GM18507 (cell line): ENCODE results near the gene FARP1.

Source experiments
- DNase-seq: peaks from one replicate; pipeline ENCODE4 v3.0.0; 2011; ENCODE audit warnings: low read depth; ENCODE audit not compliant: insufficient read length; ENCODE audit errors: extremely low spot score
- FAIRE-seq: peaks from 2 replicates; lab custom pipeline; 2011; peaks lifted over from hg19 to GRCh38; lab: Jason Lieb, UNC

The FARP1 gene

GRCh38 chr13:98493042-98493712 lies 350.3 kb downstream of the FARP1 start:
- FAIRE-seq, result no peak
- no peak for DNase-seq

- DNase-seq (no peak), FAIRE-seq (no peak)
Observed at GRCh38 chr13:98494769-98495168, 351.9 kb downstream of the FARP1 start.

DNA sequence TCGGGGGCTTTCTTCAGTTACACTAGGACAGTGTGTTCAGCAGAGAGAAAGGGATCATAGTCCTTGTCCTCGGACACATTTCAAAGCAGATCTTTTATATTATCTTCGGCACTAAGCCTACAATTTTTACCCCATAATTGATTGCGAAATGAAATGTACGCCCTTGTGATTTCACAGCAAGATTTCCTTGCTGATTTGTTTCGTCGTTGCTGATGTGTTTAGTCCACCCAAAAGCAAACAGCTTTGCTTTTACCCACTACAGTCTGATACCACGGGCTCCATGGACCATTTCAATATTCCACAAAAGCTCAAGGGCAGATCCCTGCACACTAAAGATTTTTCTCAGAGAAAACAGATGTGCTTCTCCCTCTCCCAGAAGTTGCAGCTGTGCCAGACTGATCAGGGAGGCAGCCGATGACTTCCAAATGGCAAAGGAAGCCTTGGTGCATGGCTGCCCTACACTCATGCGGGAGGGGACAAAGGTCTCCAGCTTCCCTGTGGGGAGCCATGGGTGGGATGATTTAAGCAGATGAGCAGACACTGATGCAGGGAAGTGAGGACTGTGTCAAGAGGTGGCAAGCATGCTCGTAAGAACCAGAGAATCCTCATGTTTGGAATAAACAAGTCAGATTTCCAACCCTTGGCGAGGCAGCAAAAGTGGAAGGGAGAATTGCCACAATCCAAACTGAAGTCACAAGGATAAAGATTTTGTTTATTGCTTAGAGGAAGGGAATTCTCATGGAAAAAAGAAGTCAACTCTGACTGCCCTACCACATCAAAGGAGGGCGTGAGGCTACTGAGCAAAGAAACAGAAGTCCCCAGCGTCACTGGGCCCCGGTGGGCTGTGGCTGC lies 353.0 kb downstream of the FARP1 start:
- DNase-seq, result no peak
- no peak for FAIRE-seq

GRCh38 chr13:98496479-98496791 lies 353.5 kb downstream of the FARP1 start:
- FAIRE-seq (no peak), DNase-seq (no peak)

DNA sequence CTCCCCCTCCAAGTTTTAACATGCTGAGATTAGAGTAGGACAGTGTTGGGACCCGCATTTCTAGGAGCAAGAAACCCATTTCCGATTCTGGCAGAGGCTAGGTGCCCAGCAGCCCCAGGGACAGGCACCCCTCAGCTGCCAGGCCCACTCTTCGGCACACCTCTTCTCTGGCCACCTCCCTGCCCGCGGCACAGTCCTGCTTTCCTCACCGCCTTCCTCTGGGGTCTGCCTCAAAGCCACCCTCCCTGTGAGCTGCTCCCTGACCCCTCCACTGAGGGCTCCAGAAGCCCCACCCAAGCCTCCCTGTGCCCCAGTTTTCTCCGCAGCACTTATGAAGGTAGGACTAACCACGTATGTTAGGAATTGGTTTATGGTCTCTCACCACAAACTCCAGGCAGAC lies 354.1 kb downstream of the FARP1 start:
- DNase-seq (no peak), FAIRE-seq (no peak)

DNA sequence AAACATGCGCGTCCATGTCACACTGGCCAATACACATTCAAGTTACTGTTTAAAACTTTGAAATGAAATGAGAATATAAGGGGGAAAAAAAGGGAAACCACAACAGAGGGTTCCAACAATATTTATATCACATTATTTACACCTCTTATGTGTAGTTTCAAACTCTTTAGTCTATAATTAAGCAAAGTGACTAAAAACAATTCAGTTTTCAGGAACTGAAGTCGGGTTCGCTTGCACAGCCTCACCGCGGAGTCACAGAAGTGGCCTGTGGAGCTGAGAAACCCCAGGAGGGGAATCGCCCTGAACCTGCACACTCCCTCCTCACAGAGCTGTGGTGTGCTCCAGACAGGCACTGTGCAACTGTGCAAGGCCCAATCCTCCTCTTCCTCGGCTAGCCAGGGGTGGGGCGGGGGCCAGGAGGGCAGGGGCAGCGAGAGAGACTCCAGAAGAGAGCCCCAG lies 358.1 kb downstream of the FARP1 start:
- DNase-seq (no peak), FAIRE-seq (peak; percentile 76)

DNA sequence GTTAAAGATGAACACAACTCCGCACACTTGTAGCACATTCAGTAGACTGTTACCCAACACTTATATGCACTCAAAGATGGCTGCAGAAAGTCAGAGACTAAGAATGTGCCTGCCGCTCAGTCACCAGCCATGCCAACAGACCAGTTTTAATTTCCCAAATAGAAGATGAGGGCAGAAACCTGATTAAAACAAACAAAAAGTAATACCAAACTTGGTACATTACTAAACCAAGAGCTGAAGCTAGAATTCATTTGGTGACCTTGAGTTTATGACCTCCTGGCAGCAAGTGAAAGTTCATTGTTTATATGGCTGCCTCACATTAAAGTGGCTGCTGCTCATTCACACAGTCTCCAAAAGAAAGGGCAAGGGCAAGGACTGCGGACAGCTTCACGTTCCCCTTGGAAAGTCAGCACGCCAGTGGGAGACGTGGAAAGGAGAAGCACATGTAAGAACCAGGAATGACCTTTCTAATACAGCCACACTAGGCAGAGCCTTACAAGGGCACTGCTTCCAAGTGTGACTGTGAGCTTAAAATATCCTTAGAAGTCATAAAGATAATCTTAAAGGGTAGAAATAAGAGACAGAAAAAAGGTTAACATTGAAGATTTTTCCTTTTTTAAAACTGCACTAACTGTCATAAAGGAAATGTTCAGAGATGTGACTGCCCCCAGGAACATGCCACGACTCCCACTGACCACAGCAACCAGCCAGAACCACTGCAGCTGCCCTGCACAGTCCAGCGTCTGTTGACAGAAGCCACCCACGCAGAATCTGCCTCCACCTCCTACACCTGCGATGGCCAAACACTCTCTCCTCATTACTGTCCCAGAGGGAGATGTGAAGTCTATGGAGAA lies 360.5 kb downstream of the FARP1 start:
- no peak for DNase-seq
- FAIRE-seq, result no peak

- DNase-seq (no peak), FAIRE-seq (no peak)
Observed at GRCh38 chr13:98504029-98504351, 361.1 kb downstream of the FARP1 start.

DNA sequence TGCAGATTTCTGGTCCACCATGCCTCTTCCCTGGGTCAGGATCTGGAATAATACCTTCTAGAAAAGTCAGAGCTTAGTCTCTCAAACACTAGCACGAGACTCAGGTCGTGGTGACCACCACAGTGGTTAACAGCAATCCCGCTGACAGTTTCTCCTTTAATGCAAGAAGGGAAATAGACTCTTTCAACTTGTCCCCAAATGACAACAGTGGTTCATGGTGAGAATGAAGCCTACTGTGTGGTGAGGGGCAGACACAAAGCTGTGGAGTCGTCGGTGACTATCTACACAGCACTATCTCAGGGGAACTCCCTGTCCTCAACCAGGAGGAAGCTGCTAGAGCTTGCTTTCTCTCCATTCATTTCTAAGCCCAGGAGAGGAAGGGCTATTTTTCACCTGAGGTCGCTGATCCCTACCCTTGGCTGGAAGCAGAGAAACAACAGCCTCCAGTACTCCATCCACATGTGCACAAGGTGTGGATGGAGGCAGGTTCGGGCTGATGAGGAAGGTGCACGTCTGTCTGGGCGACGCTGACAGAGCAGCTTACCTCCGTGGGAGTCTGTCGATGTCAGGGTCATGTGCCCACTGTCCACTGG lies 361.6 kb downstream of the FARP1 start:
- no peak for DNase-seq
- peak; percentile 81 for FAIRE-seq
